Testis (tissue), 5 donors: Measurements from ENCODE around the gene SP2. TPM values are rescaled to one million over a fixed set of nuclear protein-coding genes. Genes with fewer than 3 reads are reported as not detected.

Source experiments
- DNase-seq: peaks from one replicate; pipeline ENCODE4 v3.0.0-alpha.2; 2019
- H3K27ac ChIP-seq, 2 donors: fragments of 200-600 bp; sonication (generic); one replicate each; pipeline ENCODE4 v1.5.1; 2019
- H3K27me3 ChIP-seq: fragments of 200-600 bp; sonication (generic); one replicate; pipeline ENCODE4 v1.5.1; 2019
- H3K36me3 ChIP-seq: fragments of 200-600 bp; sonication (generic); one replicate; pipeline ENCODE4 v1.5.1; 2017; ENCODE audit warnings: low read depth; ENCODE audit errors: missing control alignments
- H3K4me1 ChIP-seq: fragments of 200-600 bp; sonication (generic); one replicate; pipeline ENCODE4 v1.5.1; 2019
- H3K4me3 ChIP-seq, 2 donors: fragments of 200-600 bp; sonication (generic); one replicate each; pipeline ENCODE4 v1.5.1; 2017 to 2019
- H3K9me3 ChIP-seq: fragments of 200-600 bp; sonication (generic); one replicate; pipeline ENCODE4 v1.5.1; 2017
- POLR2A ChIP-seq: fragments of 450-650 bp; IDR thresholded peaks from one replicate; pipeline ENCODE4 v1.6.1; 2017; ENCODE audit warnings: antibody characterized with exemption, mild to moderate bottlenecking, moderate library complexity
- WGBS, 2 donors: methylation state at CpG; one replicate each; pipeline ENCODE4 v1.1.5; 2018; 5-methylcytosine and 5-hydroxymethylcytosine counted together
- intact Hi-C: fragments of 100-400 bp; cut with DNase I; formaldehyde crosslinking; loops from one replicate; pipeline ENCODE4 v1.15.1; 2023; ENCODE audit warnings: low total_unique reads
- long read RNA-seq, 2 donors: transcript quantifications; one replicate each; lab custom pipeline, GENCODE V29; 2026
- polyA plus RNA-seq: library from polyadenylated mRNA; stranded (reverse); fragments of 350-450 nt; fragmentation: Illumina TruSeq; extraction: RNeasy Lipid Tissue Mini Kit (QIAGEN cat#74804); gene quantifications from one replicate; pipeline ENCODE4 v1.2.3, GENCODE V29; 2014; ENCODE audit warnings: low read depth, low replicate concordance; ENCODE audit not compliant: insufficient read depth
- total RNA-seq, 2 donors: library from RNA; depleted of rRNA; stranded (reverse); fragments of >200 nt; gene quantifications; one replicate each; pipeline ENCODE4 v1.2.3, GENCODE V29; 2016
- TF ChIP-seq, protein P1 (sequence below), 3 experiments: fragments of 450-650 bp in 2 of 3; fragments of 200-600 bp in 1 of 3; sonication (generic) in 1 of 3; IDR thresholded peaks; one replicate each; pipeline ENCODE4 v1.5.1; 2016 to 2019; ENCODE audit warnings: antibody characterized with exemption in 3 of 3, mild to moderate bottlenecking in 2 of 3, moderate library complexity in 1 of 3

SP2 gene
- total RNA-seq: 10 to 100 TPM; 18.9 to 23.5 TPM
- 35.0 TPM for polyA plus RNA-seq
- long read RNA-seq, donor 1, partial matches to known transcripts: 11 of 11 reads
- long read RNA-seq, donor 1, other reads (novel, unspliced or antisense): 0 of 11 reads
- long read RNA-seq, donor 2, partial matches to known transcripts: 7 of 7 reads
- long read RNA-seq, donor 2, other reads (novel, unspliced or antisense): 0 of 7 reads

DNA sequence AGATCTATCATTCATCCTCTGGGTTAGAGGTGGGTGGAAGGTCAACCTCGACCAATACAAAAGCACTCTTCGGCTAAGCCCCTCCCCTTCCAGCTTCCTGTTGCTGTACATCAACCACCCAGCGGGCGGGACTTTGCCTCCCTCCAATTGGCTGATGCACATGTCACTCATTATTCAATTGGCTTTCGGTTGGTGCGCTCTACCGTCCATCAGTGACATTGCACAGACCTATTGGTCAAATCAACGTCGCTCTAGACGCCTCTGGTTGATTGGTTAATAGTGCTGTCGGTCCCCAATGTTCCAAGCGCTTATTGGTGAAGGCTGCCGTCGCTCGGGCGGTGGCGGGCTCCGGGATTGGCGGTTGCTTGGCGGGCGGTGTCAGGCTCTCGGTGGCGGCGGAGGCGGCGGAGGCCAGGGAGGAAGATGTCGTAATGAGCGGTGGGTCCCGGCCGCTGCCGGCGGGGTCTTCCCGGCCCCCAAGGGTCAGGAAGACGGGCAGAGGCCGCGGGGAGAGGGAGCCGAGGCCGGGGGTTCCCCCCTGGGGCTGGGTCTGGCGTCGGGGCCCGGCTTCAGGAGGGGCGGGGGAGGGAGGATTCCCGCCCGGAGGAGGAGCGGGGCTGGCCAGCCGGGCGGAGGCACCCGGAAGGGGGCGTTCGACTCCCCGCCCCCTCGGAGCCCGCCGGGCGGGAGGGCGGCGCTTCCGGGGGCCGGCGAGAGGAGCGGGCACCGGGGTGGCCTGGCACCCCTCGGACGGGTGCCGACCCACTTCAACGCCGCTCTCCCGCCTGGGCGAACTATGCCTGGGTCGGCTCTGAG is at the start of gene SP2:
Gene SP2, plus strand, starts transcription at position 381 of the 816 bp plus-strand sequence. Its CDS starts 51 bp downstream, at position 432.
- Histone ChIP-seq H3K36me3 (no peaks in the 10 kb centered on the region), H3K27ac (peak within 1 kb of the TSS; percentile 100), H3K4me1 (peaks cover 22% of the 10 kb centered on the region), H3K4me3 (peak within 1 kb of the TSS; percentile 90 to 91), H3K27me3 (no peaks in the 10 kb centered on the region), H3K9me3 (no peaks in the 10 kb centered on the region)
- TF ChIP-seq POLR2A: no peak
- TF ChIP-seq, protein P1, sequence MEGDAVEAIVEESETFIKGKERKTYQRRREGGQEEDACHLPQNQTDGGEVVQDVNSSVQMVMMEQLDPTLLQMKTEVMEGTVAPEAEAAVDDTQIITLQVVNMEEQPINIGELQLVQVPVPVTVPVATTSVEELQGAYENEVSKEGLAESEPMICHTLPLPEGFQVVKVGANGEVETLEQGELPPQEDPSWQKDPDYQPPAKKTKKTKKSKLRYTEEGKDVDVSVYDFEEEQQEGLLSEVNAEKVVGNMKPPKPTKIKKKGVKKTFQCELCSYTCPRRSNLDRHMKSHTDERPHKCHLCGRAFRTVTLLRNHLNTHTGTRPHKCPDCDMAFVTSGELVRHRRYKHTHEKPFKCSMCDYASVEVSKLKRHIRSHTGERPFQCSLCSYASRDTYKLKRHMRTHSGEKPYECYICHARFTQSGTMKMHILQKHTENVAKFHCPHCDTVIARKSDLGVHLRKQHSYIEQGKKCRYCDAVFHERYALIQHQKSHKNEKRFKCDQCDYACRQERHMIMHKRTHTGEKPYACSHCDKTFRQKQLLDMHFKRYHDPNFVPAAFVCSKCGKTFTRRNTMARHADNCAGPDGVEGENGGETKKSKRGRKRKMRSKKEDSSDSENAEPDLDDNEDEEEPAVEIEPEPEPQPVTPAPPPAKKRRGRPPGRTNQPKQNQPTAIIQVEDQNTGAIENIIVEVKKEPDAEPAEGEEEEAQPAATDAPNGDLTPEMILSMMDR (IDR thresholded peaks at IDR 0.05): peak in 2 of 3 experiments; percentile 48 to 82
- peak; percentile 100 for DNase-seq
- 0% methylated on average over 26 to 46 of the region's 70 CpGs for WGBS, 2 donors
- intact Hi-C loops: no loop called here

- Histone ChIP-seq H3K27ac (no peak overlapping the region), H3K36me3 (no peaks in the 10 kb centered on the region), H3K9me3 (no peaks in the 10 kb centered on the region), H3K4me1 (peaks cover 11% of the 10 kb centered on the region), H3K27me3 (no peaks in the 10 kb centered on the region), H3K4me3 (peak overlapping the region in 1 of 2 donors; percentile 32)
- WGBS, 2 donors: 25 to 35% methylated on average over 29 to 31 of the region's 31 CpGs
- intact Hi-C loops: no loop called here
- DNase-seq: no peak
- TF ChIP-seq POLR2A: no peak
- TF ChIP-seq, protein P1 (IDR thresholded peaks at IDR 0.05): no peak
These were observed 49.2 kb upstream of the SP2 start for GRCh38 chr17:47846716-47847340.

- peak; percentile 50 for DNase-seq
- Histone ChIP-seq H3K4me3 (peak overlapping the region; percentile 29 to 32), H3K27me3 (no peaks in the 10 kb centered on the region), H3K36me3 (no peaks in the 10 kb centered on the region), H3K9me3 (no peaks in the 10 kb centered on the region), H3K4me1 (peaks cover 13% of the 10 kb centered on the region), H3K27ac (no peak overlapping the region)
- intact Hi-C loops: no loop called here
- 20 to 40% methylated on average over 6 to 71 of the region's 71 CpGs for whole genome bisulfite sequencing, 2 donors
- no peak for TF ChIP-seq POLR2A
- TF ChIP-seq, protein P1 (IDR thresholded peaks at IDR 0.05): peak in 1 of 3 experiments; percentile 10
These were observed 48.5 kb upstream of the SP2 start for GRCh38 chr17:47847341-47848197.

DNA sequence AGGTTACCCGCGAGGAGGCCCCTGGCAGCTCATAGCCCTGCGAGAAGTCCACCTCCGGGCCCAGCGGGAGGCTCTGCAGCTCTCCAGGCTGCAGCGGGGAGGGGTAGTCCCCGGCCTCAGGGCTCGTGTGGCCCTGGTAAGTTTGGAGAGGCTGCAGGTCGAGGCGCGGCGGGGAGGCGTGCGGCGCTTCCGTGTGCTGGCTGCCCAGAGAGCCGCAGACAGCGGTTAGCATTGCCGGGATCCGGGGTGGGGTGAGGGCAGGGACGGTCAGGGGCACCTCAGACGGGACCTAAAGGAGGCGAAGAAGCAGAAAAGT is 47.9 kb upstream of the SP2 start:
- H3K4me1 ChIP-seq: peaks cover 13% of the 10 kb centered on the region
- WGBS, 2 donors: 43 to 65% methylated on average over 20 to 23 of the region's 23 CpGs
- no peaks in the 10 kb centered on the region for H3K9me3 ChIP-seq
- no peaks in the 10 kb centered on the region for H3K36me3 ChIP-seq
- peak overlapping the region; percentile 29 to 32 for H3K4me3 ChIP-seq
- DNase-seq: no peak
- H3K27ac ChIP-seq: no peak overlapping the region
- H3K27me3 ChIP-seq: no peaks in the 10 kb centered on the region
- TF ChIP-seq, protein P1 (IDR thresholded peaks at IDR 0.05): no peak
- no peak for TF ChIP-seq POLR2A
- intact Hi-C loops: no loop called here
